Effector CD8-positive, alpha-beta T cell (primary cell): ENCODE measurements around the gene ZNF175.

ENCODE experiments used
- DNase-seq: peaks from one replicate; lab custom pipeline; 2025; lab: John Stamatoyannopoulos, UW
- total RNA-seq, 4 experiments: gene quantifications; one replicate each; lab custom pipeline; 2026; lab: John Stamatoyannopoulos, UW

The ZNF175 gene
- total RNA-seq, result 14.7 to 20.7 (median 19.0) reads per million in 4 experiments

- peak; percentile 79 for DNase-seq
These were observed at the start of gene ZNF175 for GRCh38 chr19:51570962-51571575. TSS of gene ZNF175 (plus strand) at chr19:51571283. CDS start at chr19:51573330, 2,047 bp downstream.

- no peak for DNase-seq
These were observed 49.7 kb upstream of the ZNF175 start for GRCh38 chr19:51521357-51521756.

- no peak for DNase-seq
These were observed 49.3 kb upstream of the ZNF175 start for GRCh38 chr19:51521781-51522180.

- DNase-seq, result no peak
These were observed 46.3 kb upstream of the ZNF175 start for GRCh38 chr19:51524666-51525264.

GRCh38 chr19:51525651-51526050 lies 45.4 kb upstream of the ZNF175 start:
- no peak for DNase-seq

GRCh38 chr19:51529301-51529700 lies 41.8 kb upstream of the ZNF175 start:
- DNase-seq, result no peak

GRCh38 chr19:51530616-51531015 lies 40.5 kb upstream of the ZNF175 start:
- no peak for DNase-seq

GRCh38 chr19:51531349-51532315 lies 39.5 kb upstream of the ZNF175 start, which contains the start of gene SIGLEC6:
TSS of gene SIGLEC6 (minus strand) at chr19:51531670. CDS start at chr19:51531648, 22 bp downstream.
- no peak for DNase-seq

- DNase-seq, result no peak
These were observed 35.5 kb upstream of the ZNF175 start for GRCh38 chr19:51535535-51535934.

- no peak for DNase-seq
These were observed 31.2 kb upstream of the ZNF175 start for GRCh38 chr19:51539821-51540366.

GRCh38 chr19:51541458-51542357 lies 29.4 kb upstream of the ZNF175 start:
- DNase-seq, result no peak

- DNase-seq, result no peak
These were observed 28.4 kb upstream of the ZNF175 start for GRCh38 chr19:51542699-51543098.

- DNase-seq, result no peak
These were observed 27.0 kb upstream of the ZNF175 start for GRCh38 chr19:51544038-51544437.

- DNase-seq, result no peak
These were observed 24.9 kb upstream of the ZNF175 start for GRCh38 chr19:51546107-51546649.

GRCh38 chr19:51546650-51547396 lies 24.3 kb upstream of the ZNF175 start:
- DNase-seq, result no peak

GRCh38 chr19:51547397-51548212 lies 23.5 kb upstream of the ZNF175 start:
- no peak for DNase-seq

- DNase-seq, result no peak
These were observed 22.9 kb upstream of the ZNF175 start for GRCh38 chr19:51548213-51548651.

- no peak for DNase-seq
These were observed 22.2 kb upstream of the ZNF175 start for GRCh38 chr19:51548891-51549305.
